ENCODE data around the gene TENM4. TPM values are rescaled to one million over a fixed set of nuclear protein-coding genes. Genes with fewer than 3 reads are reported as not detected.

Gene TENM4
- total RNA-seq, 1 donor from 2014 or later = 0.21 TPM

GRCh38 chr11:79390923-79391322, 49.9 kb downstream of the TENM4 start:
- DNase-seq (ENCODE audit: low read depth) = peak; percentile 17

GRCh38 chr11:79390477-79390876, 50.4 kb downstream of the TENM4 start:
- DNase-seq (ENCODE audit: low read depth) = peak; percentile 21

- DNase-seq (ENCODE audit: low read depth) = no peak
Observed at GRCh38 chr11:79388201-79388600, 52.6 kb downstream of the TENM4 start.

DNA sequence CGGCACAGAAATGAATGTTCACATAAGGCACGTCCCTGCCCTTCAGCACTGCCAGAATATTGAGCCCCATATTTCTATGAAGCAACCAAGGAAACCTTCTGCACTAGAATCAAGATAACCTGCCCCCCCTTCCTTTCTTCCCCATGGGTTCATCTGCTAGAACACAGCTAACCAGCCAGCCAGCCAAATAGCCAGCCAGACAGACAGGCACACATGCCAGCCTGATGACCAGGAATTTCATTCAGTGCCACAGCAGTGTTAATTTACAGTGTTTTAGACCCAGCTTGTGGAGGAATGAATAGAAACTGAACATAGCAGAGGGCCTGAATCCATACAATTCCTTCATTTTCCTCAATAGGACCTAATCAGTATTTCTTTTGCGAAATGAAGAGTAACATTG, 57.0 kb downstream of the TENM4 start:
- no peak for DNase-seq (ENCODE audit: low read depth)

GRCh38 chr11:79382301-79383050, 58.4 kb downstream of the TENM4 start:
- no peak for DNase-seq (ENCODE audit: low read depth)

DNA sequence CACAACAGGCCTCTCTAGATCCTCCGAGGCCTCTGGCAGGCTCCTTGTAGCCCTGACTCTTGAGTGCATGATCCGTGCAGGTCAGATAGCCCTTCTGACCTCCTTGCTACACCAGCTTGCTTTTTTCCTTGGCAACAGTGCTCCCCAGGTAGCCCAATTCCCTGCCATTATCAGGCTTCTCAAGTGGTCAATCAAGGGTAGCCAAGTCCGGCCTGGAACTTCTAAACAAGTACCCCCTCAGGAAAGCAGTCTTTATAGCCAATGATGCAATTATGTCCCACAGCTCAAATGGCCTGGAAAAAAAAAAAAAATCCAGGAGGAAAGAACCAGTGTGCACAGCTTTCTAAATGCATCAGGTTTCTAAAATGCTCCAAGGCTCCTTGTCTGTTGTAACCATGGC, 59.8 kb downstream of the TENM4 start:
- DNase-seq (ENCODE audit: low read depth) = no peak

GRCh38 chr11:79377406-79377805, 63.4 kb downstream of the TENM4 start:
- DNase-seq (ENCODE audit: low read depth) = no peak

- DNase-seq (ENCODE audit: low read depth) = no peak
Observed at GRCh38 chr11:79375818-79376550, 64.8 kb downstream of the TENM4 start.

DNA sequence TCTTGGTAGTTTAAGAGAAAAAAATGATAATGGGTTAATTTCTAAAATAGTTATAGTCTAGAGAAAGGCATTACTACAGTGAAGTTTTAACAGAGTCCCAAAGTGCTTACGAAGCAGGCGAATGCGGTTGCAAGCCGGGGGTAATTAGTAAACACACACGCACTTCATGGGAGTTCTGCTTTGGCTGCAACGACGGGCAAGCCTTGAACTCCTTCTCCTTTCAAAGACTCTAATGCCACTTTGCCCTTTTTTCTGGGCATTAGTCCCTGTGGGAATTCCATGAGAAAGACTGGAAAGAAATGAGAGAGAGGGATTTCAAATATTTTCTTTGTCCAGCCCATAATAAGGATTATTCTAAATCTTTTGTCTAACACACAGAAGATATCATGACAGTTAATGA, 66.1 kb downstream of the TENM4 start:
- DNase-seq (ENCODE audit: low read depth) = no peak

GRCh38 chr11:79371724-79372123, 69.1 kb downstream of the TENM4 start:
- DNase-seq (ENCODE audit: low read depth) = no peak

DNA sequence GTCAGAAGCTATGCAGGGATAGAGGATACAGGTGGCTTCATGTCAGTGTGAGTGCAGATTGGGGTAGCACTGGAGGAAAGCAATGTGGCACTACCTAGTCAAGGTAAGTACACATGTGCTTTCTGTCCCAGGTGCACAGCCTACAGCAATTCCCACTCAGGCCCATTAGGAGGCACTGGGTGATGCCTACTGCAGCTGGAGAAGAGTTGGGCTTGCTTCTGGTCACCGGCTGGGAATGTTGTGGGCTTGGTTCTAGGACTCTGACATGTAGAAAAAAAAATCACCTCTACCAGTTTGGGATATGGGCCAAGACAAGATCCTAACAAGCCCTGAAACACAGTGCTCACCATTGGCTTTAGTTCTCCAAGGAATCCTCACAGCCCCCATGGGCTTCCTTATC, 69.7 kb downstream of the TENM4 start:
- no peak for DNase-seq (ENCODE audit: low read depth)

DNA sequence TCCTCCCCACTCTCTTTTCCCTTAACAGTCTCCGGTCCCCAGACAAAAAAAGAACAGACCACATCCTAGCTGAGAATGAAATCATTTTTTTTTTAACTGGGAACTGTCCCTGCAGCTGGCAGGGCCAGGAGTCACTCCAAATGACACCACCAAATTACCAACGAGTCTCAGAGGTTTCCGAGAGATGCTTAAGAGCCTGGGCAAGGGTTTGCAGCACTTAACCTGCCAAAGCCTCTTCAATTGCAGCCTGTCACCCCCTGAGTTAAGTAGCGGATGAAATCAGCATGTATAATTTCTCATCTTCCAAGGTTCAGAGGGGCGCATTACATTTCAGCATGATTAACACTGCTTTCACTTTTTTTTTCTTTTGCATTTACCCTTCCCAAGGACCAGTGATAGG, 71.8 kb downstream of the TENM4 start:
- no peak for DNase-seq (ENCODE audit: low read depth)

DNA sequence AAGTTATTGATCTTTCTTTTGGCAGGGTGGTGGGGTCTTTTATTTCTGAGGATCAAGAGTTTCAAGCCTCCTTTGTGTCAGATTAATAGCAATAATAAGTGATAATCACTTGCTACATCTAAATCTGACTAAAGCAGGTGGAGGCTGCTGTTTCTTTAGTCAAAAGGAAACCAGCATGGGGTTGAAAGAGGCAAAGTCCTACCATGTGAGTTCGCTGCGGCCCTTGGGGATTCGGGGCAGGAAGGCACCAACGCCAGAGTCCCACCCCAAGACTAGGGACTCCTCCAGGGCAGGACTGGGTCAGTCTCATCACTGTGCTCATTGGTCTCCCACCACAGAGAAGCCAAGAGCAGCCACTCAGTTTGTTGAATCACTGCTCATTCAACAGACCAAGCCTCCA, 73.0 kb downstream of the TENM4 start:
- DNase-seq (ENCODE audit: low read depth) = no peak

- DNase-seq (ENCODE audit: low read depth) = no peak
Observed at GRCh38 chr11:79366218-79366617, 74.6 kb downstream of the TENM4 start.

DNA sequence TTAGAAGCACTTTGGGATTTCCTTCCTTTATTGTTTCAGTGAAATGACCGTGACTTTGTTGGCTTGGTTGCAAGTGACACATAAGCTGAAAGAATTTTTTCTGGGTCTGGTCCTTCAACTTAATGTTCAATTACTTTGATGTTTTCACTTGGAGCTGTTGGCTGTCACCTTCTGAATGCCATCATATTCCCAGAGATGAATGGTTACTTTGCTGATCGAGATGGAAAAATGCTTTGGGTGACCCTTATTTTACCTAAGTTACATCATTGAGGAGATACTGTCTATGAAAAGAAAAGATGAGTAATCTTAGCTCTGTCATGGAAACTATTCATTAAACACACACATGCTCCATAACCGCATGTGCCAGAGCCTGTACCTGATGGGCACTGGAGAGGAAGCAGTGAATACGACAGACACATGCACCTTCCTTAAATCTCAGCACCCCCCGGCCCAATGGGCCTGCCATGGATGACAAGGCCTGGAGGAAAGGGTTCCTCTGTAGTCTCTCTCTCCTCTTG, 76.9 kb downstream of the TENM4 start:
- DNase-seq (ENCODE audit: low read depth) = no peak

GRCh38 chr11:79363256-79363655, 77.6 kb downstream of the TENM4 start:
- no peak for DNase-seq (ENCODE audit: low read depth)

DNA sequence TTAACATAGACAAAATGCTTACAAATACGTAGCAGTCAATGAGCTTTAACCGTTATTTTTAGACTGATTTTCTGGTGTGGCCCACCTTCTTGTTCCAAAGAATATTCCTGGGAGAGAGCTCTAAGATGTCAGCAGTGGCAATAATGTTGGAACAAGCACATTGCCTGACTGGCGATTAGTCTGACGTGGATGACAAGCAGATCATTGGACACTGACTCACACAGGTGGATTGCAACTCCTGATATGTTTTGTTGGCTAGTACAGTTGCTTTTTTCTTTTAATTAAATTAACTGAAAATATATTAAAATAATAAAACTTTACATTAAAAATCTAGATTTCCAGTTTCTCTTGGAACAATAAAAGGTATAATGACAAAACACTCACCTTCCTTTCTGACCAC, 78.0 kb downstream of the TENM4 start:
- no peak for DNase-seq (ENCODE audit: low read depth)

- no peak for DNase-seq (ENCODE audit: low read depth)
Observed at GRCh38 chr11:79362206-79362757, 78.5 kb downstream of the TENM4 start.

GRCh38 chr11:79358258-79358657, 82.6 kb downstream of the TENM4 start:
- no peak for DNase-seq (ENCODE audit: low read depth)

- DNase-seq (ENCODE audit: low read depth) = no peak
Observed at GRCh38 chr11:79353706-79354105, 87.1 kb downstream of the TENM4 start.

DNA sequence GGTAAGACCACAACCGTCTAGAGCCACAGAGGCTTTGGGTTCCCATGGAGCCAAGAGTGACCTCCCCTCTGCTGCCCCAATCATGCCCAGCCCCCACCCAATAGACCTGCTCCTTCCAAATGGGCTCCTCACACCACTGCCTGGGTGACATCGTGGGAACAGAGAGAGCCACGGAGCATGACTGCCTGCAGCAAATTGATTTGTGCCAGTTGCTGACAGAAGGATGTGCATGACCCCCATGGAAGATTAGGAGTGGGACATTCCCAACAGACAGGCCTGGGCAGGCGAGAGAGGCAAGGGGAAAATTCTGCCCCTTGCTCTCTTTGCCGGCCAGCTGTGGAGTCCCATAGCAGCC, 88.5 kb downstream of the TENM4 start:
- no peak for DNase-seq (ENCODE audit: low read depth)

DNA sequence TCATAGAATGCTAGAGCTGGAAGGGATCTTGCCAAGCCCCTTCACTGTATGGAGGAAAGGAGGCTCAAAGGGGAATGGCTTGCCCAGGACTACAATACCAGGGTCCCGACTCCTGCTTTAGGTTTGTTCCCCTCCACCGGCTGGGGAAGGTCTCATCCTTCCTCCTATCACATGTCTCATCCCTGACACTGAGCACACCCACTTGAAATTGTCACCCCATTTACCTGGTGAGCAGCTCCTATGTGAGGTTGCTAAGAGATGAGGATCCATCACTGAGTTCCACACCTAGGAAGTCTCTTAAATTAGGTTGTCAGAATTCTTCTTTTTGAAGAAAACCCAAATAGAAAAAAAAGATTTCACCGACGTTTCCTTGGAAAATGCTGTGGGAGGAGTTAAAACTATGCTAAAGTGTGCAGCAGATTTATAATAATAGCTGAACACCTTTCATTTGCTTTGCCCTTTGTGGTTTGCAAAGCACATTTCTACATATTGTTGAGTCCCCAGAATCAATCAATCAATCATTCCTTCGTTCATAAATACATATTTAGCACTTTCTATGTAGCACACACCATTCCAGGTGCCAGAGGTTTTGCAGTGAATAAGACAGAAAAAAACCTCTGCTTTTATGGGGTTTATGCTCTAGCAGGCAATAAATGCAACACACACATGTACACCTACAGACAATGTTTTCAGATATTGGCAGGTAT, 91.7 kb downstream of the TENM4 start:
- no peak for DNase-seq (ENCODE audit: low read depth)
